Cortex of kidney (tissue), 1 donor: ENCODE results near the gene UBE4B.

ENCODE experiments used
- DNase-seq: peaks from one replicate; lab custom pipeline; 2025; lab: John Stamatoyannopoulos, UW

UBE4B gene

GRCh38 chr1:10042746-10043145 lies 10.0 kb downstream of the UBE4B start:
- DNase-seq: no peak

- no peak for DNase-seq
Measured at GRCh38 chr1:10045480-10046355, 13.0 kb downstream of the UBE4B start.

- DNase-seq: no peak
Measured at GRCh38 chr1:10046356-10047085, 13.8 kb downstream of the UBE4B start.

GRCh38 chr1:10048601-10049000 lies 15.8 kb downstream of the UBE4B start:
- no peak for DNase-seq

GRCh38 chr1:10050611-10051010 lies 17.9 kb downstream of the UBE4B start:
- no peak for DNase-seq

GRCh38 chr1:10051656-10052055 lies 18.9 kb downstream of the UBE4B start:
- DNase-seq: no peak

GRCh38 chr1:10052347-10052746 lies 19.6 kb downstream of the UBE4B start:
- no peak for DNase-seq

GRCh38 chr1:10054465-10054864 lies 21.7 kb downstream of the UBE4B start:
- no peak for DNase-seq

- DNase-seq: no peak
Measured at GRCh38 chr1:10056599-10056987, 23.8 kb downstream of the UBE4B start.

- no peak for DNase-seq
Measured at GRCh38 chr1:10057343-10057742, 24.6 kb downstream of the UBE4B start.

- DNase-seq: no peak
Measured at GRCh38 chr1:10057796-10058195, 25.0 kb downstream of the UBE4B start.

- no peak for DNase-seq
Measured at GRCh38 chr1:10059342-10059718, 26.6 kb downstream of the UBE4B start.

GRCh38 chr1:10060311-10061100 lies 27.7 kb downstream of the UBE4B start:
- no peak for DNase-seq

GRCh38 chr1:10061276-10061675 lies 28.5 kb downstream of the UBE4B start:
- DNase-seq: no peak

- DNase-seq: no peak
Measured at GRCh38 chr1:10063878-10064277, 31.1 kb downstream of the UBE4B start.

GRCh38 chr1:10064416-10065343 lies 31.9 kb downstream of the UBE4B start:
- no peak for DNase-seq

GRCh38 chr1:10065344-10065685 lies 32.6 kb downstream of the UBE4B start:
- DNase-seq: no peak

- DNase-seq: no peak
Measured at GRCh38 chr1:10065760-10066159, 33.0 kb downstream of the UBE4B start.

- DNase-seq: no peak
Measured at GRCh38 chr1:10068605-10069294, 36.0 kb downstream of the UBE4B start.

- no peak for DNase-seq
Measured at GRCh38 chr1:10070206-10070605, 37.4 kb downstream of the UBE4B start.

GRCh38 chr1:10071640-10072039 lies 38.9 kb downstream of the UBE4B start:
- no peak for DNase-seq
